Tibial artery (tissue), 4 donors: ENCODE results near the gene C13orf42.

Experiments used
- DNase-seq, 2 donors: peaks; one replicate each; pipeline ENCODE4 v3.0.0-alpha.2; 2019
- H3K27ac ChIP-seq, 2 donors: fragments of 200-600 bp; sonication (generic) in 1 of 2; 1 replicate in 1 of 2; 2 replicates in 1 of 2; pipeline ENCODE4 v1.5.1; 2018 to 2019; ENCODE audit warnings: mild to moderate bottlenecking in 1 of 2
- H3K27me3 ChIP-seq, 2 donors: fragments of 200-600 bp; sonication (generic) in 1 of 2; one replicate each; pipeline versions ENCODE4 v1.5.1 to v1.6.0; 2016 to 2019
- H3K36me3 ChIP-seq, 3 donors: fragments of 200-600 bp; sonication (generic) in 2 of 3; one replicate each; pipeline ENCODE4 v1.5.1; 2016 to 2019; ENCODE audit warnings: mild to moderate bottlenecking in 2 of 3
- H3K4me1 ChIP-seq, 4 donors: fragments of 200-600 bp; sonication (generic) in 2 of 4; 1 replicate in 3 of 4; 2 replicates in 1 of 4; pipeline ENCODE4 v1.5.1; 2016 to 2019
- H3K4me3 ChIP-seq, 2 donors: fragments of 200-600 bp; sonication (generic) in 1 of 2; 1 replicate in 1 of 2; 2 replicates in 1 of 2; pipeline ENCODE4 v1.5.1; 2018 to 2019; ENCODE audit warnings: mild to moderate bottlenecking in 2 of 2
- H3K9me3 ChIP-seq, 3 donors: fragments of 200-600 bp; sonication (generic) in 1 of 3; one replicate each; pipeline ENCODE4 v1.5.1; 2016 to 2019
- intact Hi-C: fragments of 100-400 bp; cut with DNase I; formaldehyde crosslinking; loops from one replicate; pipeline ENCODE4 v1.15.0; 2023; ENCODE audit warnings: low total_unique reads
- TF ChIP-seq, protein P1 (sequence below), 2 experiments: fragments of 200-600 bp in 1 of 2; fragments of 450-650 bp in 1 of 2; IDR thresholded peaks; one replicate each; pipeline ENCODE4 v1.5.1; 2017 to 2019; ENCODE audit warnings: antibody characterized with exemption in 2 of 2, mild to moderate bottlenecking in 1 of 2, moderate library complexity in 1 of 2

The C13orf42 gene

DNA sequence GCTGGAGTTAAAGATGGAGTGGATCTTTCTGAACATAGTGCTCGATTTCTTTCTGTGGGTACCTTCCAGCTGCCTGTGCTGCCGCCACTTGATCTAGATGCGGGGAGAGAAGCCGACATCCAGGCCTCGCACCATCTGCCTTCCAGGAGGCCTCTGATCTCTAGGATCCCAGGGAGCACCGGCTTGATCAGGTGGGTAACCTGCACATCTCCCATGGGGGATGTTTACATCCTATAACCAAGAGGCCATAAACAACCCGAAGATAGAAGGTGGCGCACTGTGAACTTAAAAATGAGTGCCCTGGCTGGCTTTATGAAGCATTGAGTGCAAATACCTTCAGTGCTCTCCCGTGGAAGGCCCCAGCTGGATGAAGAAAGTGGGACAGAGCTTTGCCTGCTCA lies at the start of gene C13orf42:
Gene C13orf42 (minus strand): TSS at position 101 of the 400 bp plus-strand sequence. CDS start 65 bp downstream, at position 36.
- TF ChIP-seq, protein P1, sequence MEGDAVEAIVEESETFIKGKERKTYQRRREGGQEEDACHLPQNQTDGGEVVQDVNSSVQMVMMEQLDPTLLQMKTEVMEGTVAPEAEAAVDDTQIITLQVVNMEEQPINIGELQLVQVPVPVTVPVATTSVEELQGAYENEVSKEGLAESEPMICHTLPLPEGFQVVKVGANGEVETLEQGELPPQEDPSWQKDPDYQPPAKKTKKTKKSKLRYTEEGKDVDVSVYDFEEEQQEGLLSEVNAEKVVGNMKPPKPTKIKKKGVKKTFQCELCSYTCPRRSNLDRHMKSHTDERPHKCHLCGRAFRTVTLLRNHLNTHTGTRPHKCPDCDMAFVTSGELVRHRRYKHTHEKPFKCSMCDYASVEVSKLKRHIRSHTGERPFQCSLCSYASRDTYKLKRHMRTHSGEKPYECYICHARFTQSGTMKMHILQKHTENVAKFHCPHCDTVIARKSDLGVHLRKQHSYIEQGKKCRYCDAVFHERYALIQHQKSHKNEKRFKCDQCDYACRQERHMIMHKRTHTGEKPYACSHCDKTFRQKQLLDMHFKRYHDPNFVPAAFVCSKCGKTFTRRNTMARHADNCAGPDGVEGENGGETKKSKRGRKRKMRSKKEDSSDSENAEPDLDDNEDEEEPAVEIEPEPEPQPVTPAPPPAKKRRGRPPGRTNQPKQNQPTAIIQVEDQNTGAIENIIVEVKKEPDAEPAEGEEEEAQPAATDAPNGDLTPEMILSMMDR (IDR thresholded peaks at IDR 0.05): no peak
- H3K4me3 ChIP-seq: no peak within 1 kb of the TSS
- intact Hi-C loops: no loop called here
- H3K27ac ChIP-seq: no peak within 1 kb of the TSS
- H3K27me3 ChIP-seq: no peaks in the 10 kb centered on the region
- no peaks in the 10 kb centered on the region for H3K36me3 ChIP-seq
- no peaks in the 10 kb centered on the region for H3K9me3 ChIP-seq
- no peaks in the 10 kb centered on the region for H3K4me1 ChIP-seq
- no peak for DNase-seq

DNA sequence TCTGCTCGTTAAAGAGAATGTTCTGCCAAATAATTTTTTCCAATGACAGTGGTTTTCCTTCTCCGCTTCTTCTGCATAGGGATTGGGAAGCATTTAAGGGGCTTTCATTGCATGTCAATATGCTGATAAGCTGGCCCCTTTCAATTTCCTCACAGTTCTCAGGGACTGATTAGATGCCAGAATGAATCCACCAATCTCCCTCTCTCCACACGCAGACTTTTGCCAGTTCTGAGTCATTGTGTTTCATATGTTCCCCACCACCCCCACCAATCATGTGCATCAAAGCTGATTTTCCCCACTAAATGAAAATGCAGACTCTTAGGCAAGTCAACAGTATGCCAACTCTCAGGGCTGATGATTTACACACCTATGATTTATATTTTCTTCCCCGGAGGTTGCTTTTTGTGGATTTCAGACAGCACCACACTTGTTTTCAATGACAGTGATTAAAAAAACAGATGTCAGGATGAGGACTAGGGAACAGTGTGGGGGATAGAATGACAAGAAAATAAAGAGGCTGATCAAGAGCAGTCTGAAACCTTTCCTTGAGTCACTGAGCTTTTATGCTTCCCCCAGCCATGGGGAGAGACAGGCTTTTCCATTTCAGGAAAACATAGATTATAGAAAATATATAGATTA lies 47.9 kb upstream of the C13orf42 start:
- H3K36me3 ChIP-seq: no peaks in the 10 kb centered on the region
- no peaks in the 10 kb centered on the region for H3K4me1 ChIP-seq
- no peaks in the 10 kb centered on the region for H3K27me3 ChIP-seq
- no peak for DNase-seq
- H3K4me3 ChIP-seq: no peak overlapping the region
- H3K27ac ChIP-seq: no peak overlapping the region
- no peaks in the 10 kb centered on the region for H3K9me3 ChIP-seq
- TF ChIP-seq, protein P1 (IDR thresholded peaks at IDR 0.05): no peak
- intact Hi-C loops: no loop called here

DNA sequence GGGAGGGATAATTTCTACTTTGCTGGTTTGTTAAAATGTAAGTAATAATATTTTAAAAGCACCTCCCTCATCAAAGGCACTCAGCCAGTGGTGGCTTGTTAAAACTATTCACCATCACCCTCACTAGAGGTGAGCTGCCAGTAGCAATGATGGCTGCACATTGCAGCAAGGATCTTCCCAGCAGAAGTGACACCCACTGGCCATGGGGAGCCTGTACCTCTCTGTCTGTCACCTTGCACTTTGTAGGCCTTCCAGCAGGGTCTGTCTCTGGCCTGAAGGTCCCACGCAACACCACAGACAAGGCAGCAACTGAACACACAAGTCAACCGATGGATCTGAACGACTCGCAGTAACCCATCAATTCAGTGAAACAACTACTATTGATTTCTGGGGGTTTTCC lies 47.3 kb upstream of the C13orf42 start:
- Histone ChIP-seq H3K36me3 (no peaks in the 10 kb centered on the region), H3K27me3 (no peaks in the 10 kb centered on the region), H3K4me1 (no peaks in the 10 kb centered on the region), H3K27ac (no peak overlapping the region), H3K9me3 (no peaks in the 10 kb centered on the region), H3K4me3 (no peak overlapping the region)
- TF ChIP-seq, protein P1 (IDR thresholded peaks at IDR 0.05): no peak
- intact Hi-C loops: no loop called here
- no peak for DNase-seq

DNA sequence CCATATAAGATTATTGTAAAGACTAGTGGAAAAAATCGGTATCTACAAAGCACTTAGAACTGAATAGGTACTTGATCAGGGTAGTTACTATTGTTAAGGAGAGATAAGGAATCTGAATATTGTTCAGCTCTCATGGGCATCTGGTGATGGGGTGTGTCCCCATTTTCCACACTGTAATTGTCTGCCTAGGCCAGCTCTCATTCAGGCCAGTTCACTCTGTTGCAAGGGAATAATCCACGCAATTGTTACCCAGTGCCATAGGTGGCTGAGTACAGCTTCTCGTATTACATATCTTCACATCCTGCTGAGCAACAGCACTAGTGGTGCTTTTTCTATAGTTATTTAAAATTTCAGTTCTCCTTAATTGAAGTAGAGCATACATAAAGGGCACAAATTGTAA lies 45.6 kb upstream of the C13orf42 start:
- DNase-seq: no peak
- Histone ChIP-seq H3K36me3 (no peaks in the 10 kb centered on the region), H3K9me3 (no peaks in the 10 kb centered on the region), H3K4me1 (no peaks in the 10 kb centered on the region), H3K4me3 (no peak overlapping the region), H3K27me3 (peaks cover 0 to under 1% of the 10 kb centered on the region in 2 donors), H3K27ac (no peak overlapping the region)
- intact Hi-C loops: no loop called here
- TF ChIP-seq, protein P1 (IDR thresholded peaks at IDR 0.05): no peak

DNA sequence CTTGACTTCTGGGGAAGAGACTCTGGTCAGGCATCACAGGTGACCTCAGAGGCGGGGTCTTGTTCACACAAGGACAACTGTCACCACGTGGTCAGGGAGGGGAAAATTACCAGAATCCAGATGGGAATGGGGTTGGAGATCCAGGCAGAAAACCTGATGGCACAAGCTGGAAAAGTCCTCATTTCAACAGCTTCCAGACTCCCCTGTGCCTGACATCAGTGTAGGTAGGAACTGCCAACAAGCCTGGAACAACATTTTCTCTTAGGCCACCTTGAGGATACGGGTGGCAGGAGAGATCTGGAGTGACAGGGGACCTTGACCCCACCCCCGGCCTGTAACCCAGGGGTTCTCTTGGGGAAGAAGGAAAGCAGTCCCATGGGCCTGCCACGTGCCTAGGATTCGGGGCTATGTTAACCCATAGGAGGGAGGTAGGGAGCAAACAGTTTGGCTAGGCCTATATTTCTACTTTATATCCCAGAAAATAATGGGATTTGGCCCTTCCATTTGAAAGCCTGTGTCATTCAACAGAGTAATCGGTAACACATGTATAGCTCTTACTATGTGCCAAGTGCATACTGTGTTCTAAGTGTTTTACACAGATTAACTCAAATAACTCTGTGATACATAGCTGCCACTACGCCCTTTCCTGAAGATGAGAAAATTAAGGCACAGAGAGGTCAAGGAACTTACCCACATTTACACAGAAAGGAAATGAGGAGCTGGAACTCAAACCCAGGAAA lies 44.9 kb upstream of the C13orf42 start:
- H3K4me1 ChIP-seq: no peaks in the 10 kb centered on the region
- H3K4me3 ChIP-seq: no peak overlapping the region
- H3K9me3 ChIP-seq: no peaks in the 10 kb centered on the region
- DNase-seq: no peak
- TF ChIP-seq, protein P1 (IDR thresholded peaks at IDR 0.05): no peak
- peaks cover 0 to 8% of the 10 kb centered on the region in 2 donors for H3K27me3 ChIP-seq
- intact Hi-C loops: no loop called here
- no peaks in the 10 kb centered on the region for H3K36me3 ChIP-seq
- H3K27ac ChIP-seq: no peak overlapping the region
